Suprapubic skin (tissue), 4 donors: ENCODE measurements around the gene SEMA5B.

Experiments used
- CTCF ChIP-seq, 2 donors: fragments of 200-600 bp in 1 of 2; fragments of 450-650 bp in 1 of 2; sonication (generic) in 1 of 2; IDR thresholded peaks; one replicate each; pipeline ENCODE4 v1.5.1; 2016 to 2019; ENCODE audit warnings: antibody characterized with exemption in 2 of 2, mild to moderate bottlenecking in 1 of 2, moderate library complexity in 1 of 2
- POLR2A ChIP-seq, 2 donors: fragments of 450-650 bp; IDR thresholded peaks; one replicate each; pipeline ENCODE4 v1.6.1; 2017; ENCODE audit warnings: antibody characterized with exemption in 2 of 2, mild to moderate bottlenecking in 2 of 2, moderate library complexity in 2 of 2
- POLR2AphosphoS5 ChIP-seq, 3 donors: sonication (generic); formaldehyde crosslinking; IDR thresholded peaks; one replicate each; pipeline ENCODE4 v1.6.1; 2017; ENCODE audit warnings: antibody characterized with exemption in 3 of 3

GRCh38 chr3:122991236-122991985 lies 36.2 kb downstream of the SEMA5B start:
- TF ChIP-seq CTCF (IDR thresholded peaks at IDR 0.05) (no peak), POLR2AphosphoS5 (IDR thresholded peaks at IDR 0.05) (no peak), POLR2A (IDR thresholded peaks at IDR 0.05) (no peak)
